Activated CD4-positive, alpha-beta T cell treated with anti-CD3 and anti-CD28 coated beads, Interleukin-10, Interleukin-2, amounts not matched to agents 100 ng/mL and 50 ng/mL, durations not matched to agents 16 hours and 8 hours (primary cell): ENCODE results near the gene TBL1X.
A peak's percentile ranks its signal among the peaks of the same experiment; 100 is the strongest.

Source experiments
- DNase-seq: peaks from one replicate; pipeline ENCODE4 v3.0.0-alpha.2; 2020

TBL1X gene

DNA sequence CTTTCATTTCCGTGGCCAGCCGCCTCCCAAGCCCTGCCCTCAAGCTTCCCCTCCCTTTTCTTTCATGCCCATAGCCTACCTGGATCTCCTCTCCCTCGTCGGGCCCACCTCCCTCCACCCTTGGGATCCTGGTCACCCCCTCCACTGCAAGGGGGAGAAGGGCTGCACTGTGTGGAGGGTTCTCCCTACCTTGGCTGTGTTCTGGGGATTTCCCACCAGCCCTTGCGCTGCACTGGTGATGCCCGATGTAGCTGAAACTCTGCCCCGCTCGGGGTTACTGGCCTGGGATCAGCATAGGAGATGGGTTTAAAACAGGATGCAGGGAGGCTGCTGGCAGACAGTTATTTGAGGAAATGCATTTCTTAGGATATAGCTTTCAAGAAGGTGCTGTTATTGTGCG, 128.9 kb downstream of the TBL1X start:
- DNase-seq = no peak

DNA sequence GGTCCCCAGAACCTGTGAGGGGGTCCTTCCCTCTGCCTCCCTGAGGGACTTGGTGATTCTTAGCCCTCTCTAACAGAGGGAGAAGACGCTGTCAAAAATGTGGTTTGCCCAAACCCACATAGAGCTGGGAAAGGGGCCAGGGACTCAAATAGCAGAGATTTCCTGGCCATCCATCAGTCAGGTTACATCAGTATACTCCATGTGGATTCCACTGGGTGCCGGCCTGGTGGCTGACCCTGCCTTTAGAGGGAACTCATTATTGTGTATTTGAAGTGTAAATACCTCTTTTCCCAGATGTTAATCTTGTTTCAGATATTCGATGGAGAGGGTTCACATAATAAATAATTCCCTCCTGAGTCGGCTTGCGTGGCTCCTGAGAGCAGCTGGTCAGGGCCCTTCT, 130.3 kb downstream of the TBL1X start:
- no peak for DNase-seq

DNA sequence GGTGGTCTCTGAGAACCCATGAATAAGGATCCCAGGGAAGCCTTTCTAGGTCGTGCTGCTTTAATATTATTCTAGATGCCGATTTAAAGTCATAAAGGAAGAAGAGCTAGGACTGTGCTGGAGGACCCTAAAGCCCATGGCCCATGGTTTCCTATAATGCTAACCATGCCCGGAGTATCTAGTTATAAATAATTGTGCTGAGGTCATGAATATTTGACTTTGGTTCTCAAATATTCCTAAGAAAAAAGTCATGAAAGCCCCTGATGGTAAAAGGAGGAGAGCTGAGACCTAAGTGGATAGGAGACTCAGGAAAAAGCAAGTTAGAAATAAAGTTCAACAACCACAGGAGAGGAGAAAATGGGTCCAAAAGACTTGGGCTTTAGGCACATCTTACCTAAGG, 132.0 kb downstream of the TBL1X start:
- no peak for DNase-seq

DNA sequence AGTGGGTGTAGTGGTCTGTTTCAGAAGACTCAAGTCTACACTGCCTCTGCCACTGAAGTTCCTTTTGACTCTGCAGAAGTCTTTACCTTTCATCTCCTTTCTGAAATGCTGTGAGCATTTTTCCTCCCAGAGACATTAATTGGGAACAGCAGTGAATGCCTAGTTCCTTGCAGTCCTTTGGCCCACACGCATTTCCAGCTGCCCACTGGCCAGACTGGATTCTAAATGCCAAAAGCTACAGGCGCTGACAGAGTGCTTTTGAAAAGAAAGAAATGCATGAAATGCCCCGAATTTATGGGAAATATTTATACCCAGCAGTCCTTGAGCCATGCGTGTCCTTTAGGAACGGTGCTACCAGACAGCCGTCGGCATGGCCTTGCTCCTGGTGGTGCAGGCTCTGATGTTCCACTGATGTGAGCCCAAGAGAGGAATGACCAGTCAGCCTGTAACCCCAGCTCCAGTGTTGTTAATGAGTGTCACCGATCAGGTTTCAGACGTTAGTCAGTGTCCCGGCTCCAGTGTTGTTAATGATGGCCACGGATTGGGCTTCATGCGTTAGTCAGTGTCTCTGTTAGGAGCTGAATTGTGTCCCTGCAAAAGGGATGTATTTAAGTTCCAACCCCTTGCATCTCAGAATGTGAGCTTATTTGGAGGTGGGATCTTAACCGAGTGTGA, 132.6 kb downstream of the TBL1X start:
- no peak for DNase-seq

DNA sequence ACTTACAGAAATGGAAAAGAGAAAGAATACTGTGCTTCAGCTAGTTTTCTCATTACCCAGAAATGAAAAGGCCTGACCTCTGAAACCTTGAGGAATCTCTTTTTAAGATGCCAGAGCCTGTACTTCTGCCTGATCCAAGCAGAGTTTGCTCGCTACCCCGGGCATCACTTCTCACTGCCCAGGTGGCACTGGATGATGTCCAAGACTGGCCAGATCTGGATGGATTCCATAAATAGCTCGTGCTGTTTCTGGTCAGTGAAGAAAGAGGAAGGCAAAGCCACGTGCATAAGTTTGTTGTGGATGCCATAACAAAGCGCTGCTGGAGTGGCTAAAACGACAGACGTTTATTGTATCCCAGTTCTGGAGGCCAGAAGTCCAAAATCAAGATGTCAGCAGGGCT, 133.5 kb downstream of the TBL1X start:
- no peak for DNase-seq

DNA sequence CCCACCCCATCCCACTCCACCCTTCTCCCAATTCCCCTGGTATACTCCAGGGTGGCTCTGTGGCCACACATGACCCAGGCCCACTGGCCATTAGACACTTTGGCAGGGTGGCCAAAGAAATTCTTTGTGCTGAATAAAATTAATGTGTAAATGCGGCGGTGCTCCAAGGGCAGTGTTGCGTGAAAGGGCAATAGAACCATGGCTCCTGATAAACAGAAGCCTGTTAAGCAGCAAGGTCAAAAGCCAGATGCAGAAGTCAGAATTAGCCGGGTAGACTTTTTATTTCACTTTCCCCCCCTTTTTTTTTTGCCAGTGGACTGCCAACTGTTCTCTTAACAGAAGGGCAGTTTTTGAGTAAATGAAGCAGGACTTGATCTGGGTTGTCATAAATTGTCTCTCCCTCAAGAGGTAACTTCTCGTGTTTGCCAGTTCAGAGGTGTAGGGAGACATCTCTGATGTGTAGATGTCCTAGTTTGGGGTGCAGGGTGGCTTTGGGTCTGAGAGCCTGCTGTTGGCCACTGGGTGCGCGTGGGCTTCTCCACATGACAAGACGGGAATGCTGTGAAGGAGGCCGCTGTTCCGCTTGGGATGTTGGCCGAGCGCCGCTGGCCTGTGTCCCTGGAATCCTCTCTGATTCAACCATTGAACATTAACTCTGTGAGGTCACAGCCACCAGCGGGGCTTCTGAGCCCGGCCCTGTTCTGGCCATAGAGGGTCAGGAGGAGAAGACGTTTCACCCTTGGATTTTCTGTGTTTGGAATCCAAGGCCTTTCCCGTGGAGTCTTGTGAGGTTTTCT, 139.5 kb downstream of the TBL1X start:
- DNase-seq = no peak

DNA sequence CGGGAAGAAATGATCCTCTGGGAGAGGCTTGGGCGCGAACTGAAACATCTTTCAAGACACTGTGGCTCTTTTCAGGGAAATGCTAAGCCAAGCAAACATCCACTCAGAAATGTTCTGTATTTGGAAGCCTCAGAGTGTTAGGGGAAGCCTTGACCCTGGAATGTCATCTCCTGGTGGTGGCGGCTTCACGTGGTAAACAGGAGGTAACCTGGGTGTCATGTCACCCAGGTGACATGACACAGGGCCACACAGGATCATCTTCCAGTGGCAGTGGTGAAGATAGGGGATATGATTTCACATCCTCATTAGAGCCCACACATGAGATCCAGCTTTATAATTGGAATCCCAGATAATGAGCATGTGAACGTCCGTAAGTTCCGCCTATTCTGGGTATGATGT, 140.0 kb downstream of the TBL1X start:
- no peak for DNase-seq

DNA sequence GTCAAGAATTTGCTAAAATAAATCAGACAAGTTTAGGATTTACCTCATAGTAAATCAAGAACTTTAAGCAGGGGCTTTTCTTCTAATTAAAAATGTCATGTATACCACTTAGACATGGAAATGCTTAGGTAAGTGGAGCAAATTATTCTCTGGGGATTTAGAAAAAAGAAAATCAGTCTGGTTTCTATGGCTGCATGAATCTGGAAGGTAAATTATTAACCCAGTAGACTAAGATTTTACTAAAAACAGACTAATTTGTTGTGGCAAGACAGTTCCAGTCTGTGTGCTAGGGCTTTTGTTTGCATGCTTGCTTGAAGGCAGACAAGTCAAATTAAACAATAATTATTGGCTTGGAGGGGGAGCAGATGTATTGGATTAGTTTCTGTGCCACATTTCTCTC, 140.6 kb downstream of the TBL1X start:
- DNase-seq = no peak

DNA sequence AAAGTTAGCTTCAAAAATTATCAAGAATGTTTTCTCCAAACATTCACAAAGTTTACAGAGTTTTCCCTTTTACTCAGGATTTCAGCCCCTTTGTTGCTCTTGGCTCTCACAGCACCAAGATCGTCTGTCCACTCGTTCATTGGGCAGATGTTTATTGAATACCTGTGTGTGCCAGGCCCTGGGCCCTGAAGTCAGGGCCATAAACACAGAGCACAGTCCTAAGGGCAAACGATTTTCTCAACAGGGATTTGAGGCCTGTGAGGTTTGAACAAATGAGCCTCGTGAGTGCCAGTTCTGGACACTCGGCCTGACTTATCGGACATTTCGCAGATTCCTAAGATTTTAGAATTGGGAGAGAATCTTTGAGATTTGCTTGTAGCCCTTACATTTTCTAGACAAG, 142.1 kb downstream of the TBL1X start:
- DNase-seq = no peak

DNA sequence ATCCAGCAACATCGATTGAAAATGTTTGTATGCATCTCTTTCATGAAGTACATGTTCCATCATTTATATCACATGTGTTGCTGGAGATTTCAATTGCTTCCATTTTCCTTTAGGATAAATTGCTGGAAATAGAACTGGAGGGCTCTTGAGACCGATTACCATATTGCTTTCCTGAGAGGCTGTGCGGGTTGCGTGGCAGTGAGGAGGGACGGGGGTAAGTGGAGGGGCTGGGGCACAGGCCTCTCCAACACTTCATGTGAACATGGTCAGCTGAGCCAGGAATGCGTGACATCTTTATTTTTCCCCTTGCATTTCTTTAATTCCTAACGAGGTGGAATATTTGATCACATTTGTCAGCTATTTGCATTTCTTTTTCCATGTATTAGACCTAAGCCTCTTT, 144.6 kb downstream of the TBL1X start:
- no peak for DNase-seq

DNA sequence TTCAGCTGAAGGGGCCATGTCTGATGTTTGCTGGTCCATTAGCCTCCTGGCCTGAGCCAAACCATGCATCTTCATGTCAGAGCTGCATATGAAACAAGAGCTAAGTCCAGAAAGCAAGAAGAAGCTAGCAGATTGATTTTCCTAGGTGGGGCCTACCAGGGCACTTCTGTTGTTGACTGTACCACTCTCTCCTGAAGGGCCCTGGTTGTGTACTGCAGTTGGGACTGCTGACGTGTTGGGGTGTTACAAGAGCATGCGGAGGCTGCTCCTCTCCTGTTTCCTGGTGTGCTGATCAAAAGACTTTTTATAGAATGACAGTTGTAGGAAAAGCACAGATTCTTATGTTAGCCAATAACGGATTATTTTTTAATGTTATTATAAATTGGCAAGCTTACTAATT, 145.1 kb downstream of the TBL1X start:
- no peak for DNase-seq

DNA sequence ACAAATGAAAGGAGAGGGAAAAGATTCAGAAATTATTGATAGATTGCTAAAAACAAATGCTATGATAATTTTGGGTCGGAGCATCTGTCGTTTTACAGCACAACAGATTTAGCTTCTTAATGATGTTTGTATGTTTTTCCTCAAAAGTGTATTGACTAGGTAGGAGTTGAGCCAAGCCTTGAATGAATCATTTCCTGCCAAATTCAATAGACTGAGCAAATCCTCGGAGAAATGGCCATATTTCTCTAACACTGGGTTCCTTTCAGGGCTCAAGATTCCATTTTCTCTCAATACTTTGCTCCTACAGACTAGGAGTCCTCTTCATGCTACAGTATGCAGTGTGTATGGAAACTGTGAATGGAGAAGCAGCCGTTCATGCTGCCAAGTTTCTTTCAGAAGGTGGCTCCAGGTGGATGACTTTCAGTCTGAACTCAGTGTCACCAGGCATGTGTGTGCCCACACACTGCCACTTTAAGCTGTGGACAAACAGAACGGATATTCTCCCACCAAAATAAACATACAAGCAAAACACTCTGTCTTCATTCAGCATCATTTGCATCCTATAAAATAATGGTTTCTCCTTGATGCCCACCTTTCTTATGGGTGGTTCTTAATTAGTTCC, 146.0 kb downstream of the TBL1X start:
- no peak for DNase-seq

DNA sequence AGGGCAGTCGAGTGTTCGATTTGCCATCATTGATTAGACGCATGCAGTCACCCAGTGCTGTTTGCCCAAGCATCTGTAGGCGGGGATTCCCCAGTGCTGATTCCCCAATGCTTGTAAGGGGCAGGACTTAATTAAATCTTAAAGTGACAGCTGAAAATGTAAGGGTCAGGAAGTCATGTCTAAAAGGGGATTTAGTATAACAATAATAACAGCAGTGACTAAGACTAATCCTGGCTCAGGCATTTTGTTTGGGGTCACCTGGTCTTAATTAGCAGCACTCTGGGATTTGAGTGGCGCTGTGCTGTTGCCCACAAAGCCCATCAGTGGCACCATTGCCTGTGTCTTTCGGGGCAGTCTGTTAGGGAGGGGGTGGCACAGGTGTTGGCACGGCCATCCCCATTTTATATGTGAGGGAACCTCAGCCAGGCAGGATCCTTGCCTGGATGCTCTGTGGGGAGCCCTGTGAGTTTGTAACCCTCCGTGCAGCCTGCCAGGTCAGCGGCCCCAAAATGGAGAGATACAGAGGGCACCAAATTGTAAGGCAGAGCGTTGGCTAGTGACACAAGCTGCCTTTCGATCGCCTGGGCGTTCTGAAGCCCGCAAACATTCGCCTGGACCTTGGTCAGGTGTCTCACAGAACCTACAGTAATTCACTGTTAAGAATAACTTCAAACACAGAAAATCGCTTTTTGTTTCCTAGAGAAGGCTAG, 146.7 kb downstream of the TBL1X start:
- no peak for DNase-seq

DNA sequence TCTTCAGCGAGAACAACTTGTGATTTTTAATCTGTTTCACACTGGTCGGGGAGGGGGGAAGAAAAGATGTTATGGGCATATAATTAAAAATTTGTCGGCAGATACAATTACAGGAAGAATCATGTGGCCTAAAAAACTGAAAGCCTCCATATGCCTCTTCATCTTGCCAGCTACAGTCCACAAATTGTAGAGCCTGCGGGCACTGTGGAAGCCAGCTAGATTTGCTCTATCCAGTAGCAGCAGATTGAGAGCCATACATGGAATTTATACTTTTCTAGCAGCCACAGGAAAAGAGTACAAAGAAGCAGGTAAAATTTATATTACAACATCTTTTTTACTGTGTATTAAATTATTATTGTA, 147.3 kb downstream of the TBL1X start:
- no peak for DNase-seq

DNA sequence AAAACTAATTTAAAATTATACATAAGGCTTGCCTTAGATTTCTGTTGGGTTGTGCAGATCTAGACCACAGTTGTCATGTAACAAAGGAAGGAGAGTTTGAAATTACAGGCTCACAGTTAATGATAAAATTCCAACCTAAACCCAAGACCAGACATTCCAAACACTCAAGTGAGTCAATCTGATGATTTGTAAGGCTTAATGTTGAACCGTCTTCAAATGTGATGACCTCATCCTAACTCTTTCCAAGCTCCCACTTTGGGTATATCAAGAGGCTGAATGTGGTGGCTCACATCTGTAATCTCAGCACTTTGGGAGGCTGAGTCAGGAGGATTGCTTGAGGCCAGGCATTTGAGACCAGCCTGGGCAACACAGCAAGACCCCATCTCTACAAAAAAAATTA, 149.2 kb downstream of the TBL1X start:
- DNase-seq = no peak

DNA sequence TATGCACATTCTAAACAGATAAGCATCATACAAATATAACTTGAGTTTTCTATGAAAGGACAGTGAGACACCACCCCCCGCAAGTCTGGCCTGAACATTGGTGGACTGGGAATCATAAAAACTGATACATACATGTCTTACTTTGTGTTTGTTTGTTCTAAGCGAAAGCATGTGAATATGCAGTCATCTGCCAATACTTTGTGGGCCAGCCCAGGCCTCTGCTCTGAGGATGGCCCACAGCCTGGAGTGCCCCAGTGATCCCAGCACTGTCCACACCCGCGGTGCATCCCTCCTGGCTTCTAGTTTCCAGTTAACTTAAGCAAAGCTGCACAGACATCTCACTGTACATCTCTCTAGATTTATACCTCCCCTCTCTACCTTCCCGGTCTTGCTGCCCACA, 154.3 kb downstream of the TBL1X start:
- no peak for DNase-seq

DNA sequence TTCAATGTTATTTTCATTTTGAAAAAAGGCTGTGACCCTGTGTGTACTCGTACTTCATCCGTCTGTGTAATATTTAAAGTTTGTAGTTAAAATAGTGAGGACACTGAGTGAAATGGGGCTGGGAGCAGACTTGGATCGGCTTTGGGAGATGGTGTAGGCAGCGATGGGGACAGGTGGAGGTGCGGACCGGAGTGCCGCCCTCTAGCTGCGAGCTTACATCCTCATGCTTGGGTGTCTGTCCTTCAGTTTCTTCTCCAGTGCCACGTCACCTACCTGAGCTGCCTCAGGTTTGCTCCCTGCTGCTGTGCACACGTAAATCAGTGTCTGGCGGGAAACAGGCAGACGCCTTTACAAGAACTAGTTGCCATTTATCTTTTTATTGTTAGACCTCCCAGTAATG, 154.7 kb downstream of the TBL1X start:
- no peak for DNase-seq

DNA sequence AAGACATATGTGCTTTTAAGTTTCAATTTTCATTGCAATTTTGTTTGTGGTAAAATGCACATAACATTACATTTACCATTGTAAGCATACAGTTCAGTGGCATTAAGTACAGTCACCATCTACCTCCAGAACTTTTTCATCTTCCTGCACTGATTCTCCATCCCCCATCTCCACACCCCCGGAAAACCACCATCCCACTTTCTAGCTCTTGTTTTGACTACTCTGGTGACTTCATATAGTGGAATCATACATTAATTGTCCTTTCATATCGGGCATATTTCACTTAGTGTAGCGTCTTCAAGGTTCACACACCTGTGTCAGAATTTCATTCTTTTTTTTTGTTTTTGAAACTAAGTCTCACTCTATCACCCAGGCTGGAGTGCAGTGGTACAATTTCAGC, 157.3 kb downstream of the TBL1X start:
- peak; percentile 39 for DNase-seq

DNA sequence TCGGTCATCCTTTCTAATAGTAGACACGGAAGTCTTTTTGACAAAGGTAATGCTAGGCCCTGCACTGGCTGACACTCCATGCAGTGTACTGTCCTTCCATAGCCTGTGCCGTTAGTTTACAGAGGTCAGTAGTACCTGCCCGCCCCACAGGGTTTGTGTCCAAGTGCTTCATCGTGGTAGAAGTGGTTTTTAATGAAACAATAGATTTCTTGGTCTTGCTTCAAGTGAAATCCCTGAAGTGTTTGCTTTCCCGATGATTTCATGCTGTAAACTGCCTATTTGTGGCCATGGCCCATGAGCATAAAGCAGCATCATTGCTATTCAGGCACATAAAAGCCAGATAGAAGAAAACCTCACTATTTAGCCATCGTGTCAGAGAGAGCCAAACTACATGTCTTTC, 161.5 kb downstream of the TBL1X start:
- DNase-seq = no peak

DNA sequence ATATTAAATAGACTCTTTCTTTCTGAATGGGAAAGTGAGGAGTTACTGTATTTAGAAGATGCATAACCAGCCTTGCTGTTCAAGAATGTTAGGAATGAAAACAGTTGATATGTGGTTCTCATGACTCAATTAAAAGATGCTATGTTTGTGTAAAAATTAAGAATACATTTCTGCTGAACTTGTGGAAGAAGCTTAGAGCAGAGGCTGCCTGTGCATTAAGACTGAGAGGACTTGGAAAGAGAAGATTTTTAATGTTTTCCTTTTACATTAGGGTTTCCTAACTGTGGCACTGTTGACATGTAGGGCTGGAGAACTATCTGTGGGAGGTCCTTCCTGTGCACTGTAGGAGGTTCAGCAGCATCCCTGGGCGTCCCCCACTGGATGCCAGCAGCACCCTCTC, 163.1 kb downstream of the TBL1X start:
- DNase-seq = no peak

DNA sequence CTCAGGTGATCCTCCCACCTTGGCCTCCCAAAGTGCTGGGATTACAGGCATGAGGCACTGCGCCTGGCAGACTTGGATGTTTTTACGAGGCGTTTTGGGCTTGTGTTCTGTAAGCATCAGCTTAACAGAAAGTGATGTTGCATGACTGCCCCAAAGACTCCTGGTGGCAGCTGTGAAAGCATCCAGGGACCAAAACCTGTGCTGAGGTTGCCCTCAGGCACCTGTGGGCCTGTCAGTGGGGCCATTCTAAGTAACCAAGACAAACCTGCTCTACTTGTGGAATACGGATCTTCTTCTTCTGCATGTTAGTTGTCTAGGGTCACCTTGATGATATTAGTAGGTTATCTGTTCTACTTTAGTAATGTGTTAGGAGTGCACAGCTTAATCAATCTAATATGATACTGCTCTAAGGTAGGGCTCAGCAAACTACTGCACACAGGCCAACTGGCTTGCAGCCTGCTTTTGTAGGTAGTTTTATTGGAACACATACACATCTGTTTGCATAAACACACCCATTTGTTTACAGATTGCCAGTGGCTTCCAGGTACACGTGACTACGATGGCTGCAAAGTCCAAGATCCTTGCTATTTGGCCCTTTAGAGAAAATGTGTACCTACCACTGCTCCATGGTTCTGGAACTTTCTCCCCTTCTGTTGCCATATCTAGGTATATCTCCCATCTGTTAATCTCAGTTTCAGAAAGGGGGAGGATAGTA, 164.1 kb downstream of the TBL1X start:
- DNase-seq = no peak

DNA sequence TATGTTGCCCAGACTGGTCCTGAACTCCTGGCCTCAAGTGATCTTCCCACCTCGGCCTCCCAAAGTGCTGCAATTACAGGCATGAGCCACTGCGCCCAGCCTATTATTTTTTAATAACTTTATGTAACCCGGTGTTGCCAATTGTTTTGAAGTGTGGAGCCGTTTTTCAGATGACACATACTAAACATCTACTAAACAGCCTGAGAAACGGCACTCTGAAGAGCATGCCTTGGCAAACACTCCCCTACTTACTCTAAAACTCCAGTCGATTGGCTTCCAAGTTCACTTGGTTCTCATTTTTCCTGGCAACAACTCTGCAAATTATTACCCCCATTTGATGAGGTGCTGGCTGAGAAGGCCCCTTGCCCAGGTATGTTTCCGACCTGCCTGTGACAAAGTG, 169.7 kb downstream of the TBL1X start:
- DNase-seq = no peak

DNA sequence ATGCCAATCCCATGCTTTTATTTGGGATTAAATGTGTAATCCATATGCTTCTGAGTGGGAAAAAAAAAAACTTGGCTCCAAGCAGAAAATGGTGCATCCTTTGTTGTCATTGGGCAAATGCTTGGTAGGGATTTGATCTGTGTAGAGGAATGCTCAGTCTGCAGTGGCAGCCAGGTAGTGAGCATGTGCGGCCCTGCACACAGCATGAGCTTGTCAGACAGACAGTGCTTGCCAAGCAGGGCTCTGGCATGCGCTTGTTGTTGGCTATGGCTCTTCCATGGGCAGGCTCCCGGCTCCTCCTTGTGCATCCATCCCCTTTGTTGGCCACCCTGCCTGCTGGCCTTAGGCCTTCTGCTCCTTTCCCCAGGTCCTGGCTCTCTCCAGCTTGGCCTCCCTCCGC, 170.5 kb downstream of the TBL1X start:
- DNase-seq = no peak
